Hepatocyte (in vitro differentiated cells): Measurements from ENCODE around the gene PLPP4. TPM values are rescaled to one million over a fixed set of nuclear protein-coding genes. Genes with fewer than 3 reads are reported as not detected.

Source experiments
- DNase-seq: peaks from one replicate; pipeline ENCODE4 v3.0.0-alpha.2; 2016; ENCODE audit warnings: low spot score
- H2AFZ ChIP-seq: fragments of 200-600 bp; sonication (generic); 2 replicates; pipeline ENCODE4 v1.6.0; 2016; ENCODE audit warnings: antibody characterized with exemption, mild to moderate bottlenecking
- H3K27ac ChIP-seq: fragments of 200-600 bp; sonication (generic); 2 replicates; pipeline ENCODE4 v1.5.1; 2016; ENCODE audit warnings: mild to moderate bottlenecking
- H3K27me3 ChIP-seq: fragments of 200-600 bp; sonication (generic); 2 replicates; pipeline ENCODE4 v1.6.1; 2016
- H3K36me3 ChIP-seq: fragments of 200-600 bp; sonication (generic); replicated peaks from 2 replicates; pipeline ENCODE4 v1.5.1; 2016; ENCODE audit warnings: low read depth; ENCODE audit not compliant: insufficient read depth
- H3K4me1 ChIP-seq: fragments of 200-600 bp; sonication (generic); 2 replicates; pipeline ENCODE4 v1.5.1; 2016; ENCODE audit warnings: mild to moderate bottlenecking, moderate library complexity; ENCODE audit not compliant: insufficient read depth
- H3K4me2 ChIP-seq: fragments of 200-600 bp; sonication (generic); 2 replicates; pipeline ENCODE4 v1.6.0; 2016
- H3K4me3 ChIP-seq: fragments of 200-600 bp; sonication (generic); 2 replicates; pipeline ENCODE4 v1.5.1; 2016; ENCODE audit warnings: mild to moderate bottlenecking
- H3K79me2 ChIP-seq: fragments of 200-600 bp; sonication (generic); 2 replicates; pipeline ENCODE4 v1.6.0; 2017; ENCODE audit warnings: mild to moderate bottlenecking
- H3K9me2 ChIP-seq: fragments of 200-600 bp; sonication (generic); replicated peaks from 2 replicates; pipeline ENCODE4 v1.6.0; 2017; ENCODE audit warnings: mild to moderate bottlenecking; ENCODE audit not compliant: insufficient read depth
- H3K9me3 ChIP-seq: fragments of 200-600 bp; sonication (generic); 2 replicates; pipeline ENCODE4 v1.5.1; 2016; ENCODE audit warnings: low read depth, mild to moderate bottlenecking
- H4K20me1 ChIP-seq: fragments of 200-600 bp; sonication (generic); 2 replicates; pipeline ENCODE4 v1.6.0; 2016; ENCODE audit warnings: mild to moderate bottlenecking; ENCODE audit not compliant: insufficient read depth, poor library complexity, severe bottlenecking
- CTCF ChIP-seq: fragments of 200-600 bp; sonication (generic); IDR thresholded peaks from 2 replicates; pipeline ENCODE4 v1.5.1; 2016; ENCODE audit warnings: antibody characterized with exemption, mild to moderate bottlenecking; ENCODE audit not compliant: poor library complexity
- EZH2 ChIP-seq: fragments of 200-600 bp; sonication (generic); IDR thresholded peaks from 2 replicates; pipeline ENCODE4 v1.6.1; 2016; ENCODE audit warnings: antibody characterized with exemption, mild to moderate bottlenecking, borderline replicate concordance
- EZH2phosphoT487 ChIP-seq: fragments of 200-600 bp; sonication (generic); IDR thresholded peaks from one replicate; pipeline ENCODE4 v1.6.1; 2018; ENCODE audit warnings: antibody characterized with exemption, mild to moderate bottlenecking, low read depth, moderate library complexity; ENCODE audit not compliant: unreplicated experiment, severe bottlenecking
- WGBS: methylation state at CpG from one replicate; pipeline ENCODE4 v1.1.6; 2016; ENCODE audit warnings: low lambda C conversion rate; ENCODE audit errors: missing lambda C conversion rate; 5-methylcytosine and 5-hydroxymethylcytosine counted together
- polyA plus RNA-seq: library from polyadenylated mRNA; unstranded; fragments of >200 nt; fragmentation: Nextera tagmentation; extraction: Ambion mirVana; gene quantifications from 2 replicates; pipeline ENCODE4 v1.2.1, GENCODE V29; 2016
- total RNA-seq: library from RNA; depleted of rRNA; stranded (reverse); fragments of >200 nt; gene quantifications from 2 replicates; pipeline ENCODE4 v1.2.3, GENCODE V29; 2014

PLPP4 gene
- total and polyA plus RNA-seq, 2 experiments from 2014 or later, result 3.4 to 10.8 TPM

GRCh38 chr10:120562956-120563355 lies 105.9 kb downstream of the PLPP4 start:
- H3K36me3 ChIP-seq, result no peaks in the 10 kb centered on the region
- H3K27me3 ChIP-seq, result no peaks in the 10 kb centered on the region

GRCh38 chr10:120570418-120570817 lies 113.4 kb downstream of the PLPP4 start:
- WGBS, result 88% methylated on average over 2 of the region's 2 CpGs
- Histone ChIP-seq H3K79me2 (no peaks in the 10 kb centered on the region), H3K27me3 (no peaks in the 10 kb centered on the region), H4K20me1 (no peaks in the 10 kb centered on the region), H3K9me2 (no peaks in the 10 kb centered on the region), H3K27ac (no peak overlapping the region), H3K9me3 (no peaks in the 10 kb centered on the region), H2AFZ (no peak overlapping the region), H3K4me3 (no peak overlapping the region), H3K36me3 (no peaks in the 10 kb centered on the region), H3K4me2 (no peak overlapping the region), H3K4me1 (no peaks in the 10 kb centered on the region)
- DNase-seq, result no peak
- TF ChIP-seq EZH2phosphoT487, result no peak
- no peak for TF ChIP-seq EZH2
- TF ChIP-seq CTCF, result no peak

More at GRCh38 chr10:120562956-120563355, 105.9 kb downstream of the PLPP4 start:
- no peak overlapping the region for H3K4me2 ChIP-seq
- H3K9me2 ChIP-seq, result no peaks in the 10 kb centered on the region
- no peaks in the 10 kb centered on the region for H3K4me1 ChIP-seq
- no peaks in the 10 kb centered on the region for H3K79me2 ChIP-seq
- 97% methylated on average over 9 of the region's 9 CpGs for WGBS
- DNase-seq, result no peak
- H3K9me3 ChIP-seq, result no peaks in the 10 kb centered on the region
- TF ChIP-seq EZH2, result no peak
- TF ChIP-seq CTCF, result no peak
- no peak for TF ChIP-seq EZH2phosphoT487
- no peak overlapping the region for H3K27ac ChIP-seq
- no peak overlapping the region for H2AFZ ChIP-seq
- no peaks in the 10 kb centered on the region for H4K20me1 ChIP-seq
- H3K4me3 ChIP-seq, result no peak overlapping the region

- no peak overlapping the region for H3K27ac ChIP-seq
- no peak overlapping the region for H2AFZ ChIP-seq
- H3K4me3 ChIP-seq, result no peak overlapping the region
- no peaks in the 10 kb centered on the region for H3K36me3 ChIP-seq
- no peak overlapping the region for H3K4me2 ChIP-seq
- H3K4me1 ChIP-seq, result no peaks in the 10 kb centered on the region
- no peaks in the 10 kb centered on the region for H4K20me1 ChIP-seq
- no peaks in the 10 kb centered on the region for H3K9me3 ChIP-seq
- TF ChIP-seq CTCF (no peak), EZH2 (no peak), EZH2phosphoT487 (no peak)
- H3K9me2 ChIP-seq, result no peaks in the 10 kb centered on the region
- no peak for DNase-seq
- H3K27me3 ChIP-seq, result no peaks in the 10 kb centered on the region
- no peaks in the 10 kb centered on the region for H3K79me2 ChIP-seq
These were observed 114.2 kb downstream of the PLPP4 start for GRCh38 chr10:120571266-120571665.

- H4K20me1 ChIP-seq, result no peaks in the 10 kb centered on the region
- no peaks in the 10 kb centered on the region for H3K9me3 ChIP-seq
- H3K27me3 ChIP-seq, result no peaks in the 10 kb centered on the region
- no peak overlapping the region for H2AFZ ChIP-seq
- H3K9me2 ChIP-seq, result no peaks in the 10 kb centered on the region
- no peaks in the 10 kb centered on the region for H3K4me1 ChIP-seq
- H3K4me3 ChIP-seq, result no peak overlapping the region
- WGBS, result 88% methylated on average over 1 of the region's 1 CpG
- no peak for DNase-seq
- no peaks in the 10 kb centered on the region for H3K36me3 ChIP-seq
- TF ChIP-seq EZH2phosphoT487, result no peak
- TF ChIP-seq EZH2, result no peak
- no peak for TF ChIP-seq CTCF
- no peaks in the 10 kb centered on the region for H3K79me2 ChIP-seq
- H3K4me2 ChIP-seq, result no peak overlapping the region
- H3K27ac ChIP-seq, result no peak overlapping the region
These were observed 115.3 kb downstream of the PLPP4 start for GRCh38 chr10:120572307-120572706.
